NCI-H1417 (cell line): Measurements from ENCODE around the gene ISG20.
"Not testable (repeated sequence)": the region's sequence is repeated elsewhere in the genome, so short reads cannot be mapped to it uniquely, and the experiment has no call there.

Experiments
- DNase-seq, 3 experiments: peaks; one replicate each; lab custom pipeline; 2025; lab: John Stamatoyannopoulos, UW

ISG20 gene

DNA sequence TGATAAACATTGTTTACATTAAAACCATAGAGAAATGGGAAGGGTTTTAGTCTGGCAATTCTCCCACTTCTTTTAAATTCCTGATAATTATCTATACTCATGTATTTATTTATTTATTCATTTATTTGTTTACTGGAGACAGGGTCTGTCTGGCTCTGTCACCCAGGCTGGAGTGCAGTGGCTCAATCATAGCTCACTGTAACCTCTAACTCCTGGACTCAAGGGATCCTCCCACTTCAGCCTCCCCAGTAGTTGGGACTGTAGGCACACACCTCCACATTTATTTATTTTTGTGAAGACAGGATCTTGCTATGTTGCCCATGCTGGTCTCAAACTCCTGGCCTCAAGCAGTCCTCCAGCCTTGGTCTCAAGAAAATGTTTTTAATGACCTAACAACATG is 20.1 kb upstream of the ISG20 start:
- DNase-seq, result no peak

DNA sequence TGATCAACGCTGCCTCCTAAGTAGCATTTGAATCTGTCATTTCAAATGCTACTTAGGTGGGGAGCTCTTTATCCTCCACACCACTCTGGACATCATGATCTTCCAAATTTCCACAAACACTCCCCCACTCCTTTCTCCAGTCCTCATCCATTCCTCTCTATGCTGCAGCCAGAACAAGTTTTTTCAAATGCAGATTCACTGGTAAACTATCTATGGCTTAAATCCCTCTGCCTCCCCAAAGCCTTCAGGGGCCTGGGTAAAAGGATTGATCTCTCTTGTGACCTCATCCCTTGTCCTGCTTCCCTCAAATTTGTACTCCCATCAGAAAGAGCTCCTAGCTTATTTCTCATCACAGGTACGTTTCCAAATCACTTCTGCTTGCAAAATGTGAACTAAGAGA is 19.0 kb upstream of the ISG20 start:
- DNase-seq, result no peak

DNA sequence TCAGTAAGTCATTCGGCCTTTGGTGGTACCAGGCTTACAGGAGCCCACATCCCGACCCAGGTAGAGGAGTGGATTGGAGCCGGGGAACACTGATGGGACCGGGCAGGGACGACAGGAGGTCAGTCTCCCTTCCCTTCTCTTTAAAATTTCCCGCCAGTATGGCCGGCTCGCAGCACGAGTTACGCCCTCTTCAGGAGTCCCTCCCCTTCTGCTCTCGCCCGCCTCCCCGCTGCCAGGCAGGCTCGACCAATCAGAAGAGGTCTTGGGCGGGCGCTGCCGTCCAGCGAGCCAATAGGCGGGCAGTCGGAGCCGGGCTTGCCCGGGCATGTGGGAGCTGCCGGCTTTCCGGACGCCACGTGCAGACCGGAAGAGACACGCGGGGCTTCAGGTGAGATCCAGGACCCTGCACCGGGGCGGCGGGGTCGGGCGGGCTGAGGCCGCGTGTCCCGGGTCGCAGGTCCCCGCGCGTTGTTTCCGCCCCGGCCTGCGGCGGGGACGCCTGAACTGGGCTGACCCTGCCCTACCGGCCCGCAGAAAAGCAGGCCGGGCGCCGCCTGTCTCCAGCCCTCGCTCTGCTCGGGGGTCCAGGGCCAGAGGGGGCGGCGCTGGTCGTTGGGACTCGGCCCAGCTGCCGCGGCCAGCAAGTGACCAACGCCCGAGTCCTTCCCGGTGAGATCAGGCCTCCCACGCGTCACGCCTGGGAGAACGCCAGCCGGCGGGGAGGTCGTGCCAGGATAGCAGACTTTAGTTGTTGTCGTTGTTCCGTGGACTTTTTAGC is 17.6 kb upstream of the ISG20 start, which contains the start of gene AEN:
Gene AEN, plus strand, starts transcription at position 346 of the 778 bp plus-strand sequence. CDS start 4,870 bp downstream, outside the sequence.
- peak; percentile 94 to 98 (median 98) for DNase-seq

DNA sequence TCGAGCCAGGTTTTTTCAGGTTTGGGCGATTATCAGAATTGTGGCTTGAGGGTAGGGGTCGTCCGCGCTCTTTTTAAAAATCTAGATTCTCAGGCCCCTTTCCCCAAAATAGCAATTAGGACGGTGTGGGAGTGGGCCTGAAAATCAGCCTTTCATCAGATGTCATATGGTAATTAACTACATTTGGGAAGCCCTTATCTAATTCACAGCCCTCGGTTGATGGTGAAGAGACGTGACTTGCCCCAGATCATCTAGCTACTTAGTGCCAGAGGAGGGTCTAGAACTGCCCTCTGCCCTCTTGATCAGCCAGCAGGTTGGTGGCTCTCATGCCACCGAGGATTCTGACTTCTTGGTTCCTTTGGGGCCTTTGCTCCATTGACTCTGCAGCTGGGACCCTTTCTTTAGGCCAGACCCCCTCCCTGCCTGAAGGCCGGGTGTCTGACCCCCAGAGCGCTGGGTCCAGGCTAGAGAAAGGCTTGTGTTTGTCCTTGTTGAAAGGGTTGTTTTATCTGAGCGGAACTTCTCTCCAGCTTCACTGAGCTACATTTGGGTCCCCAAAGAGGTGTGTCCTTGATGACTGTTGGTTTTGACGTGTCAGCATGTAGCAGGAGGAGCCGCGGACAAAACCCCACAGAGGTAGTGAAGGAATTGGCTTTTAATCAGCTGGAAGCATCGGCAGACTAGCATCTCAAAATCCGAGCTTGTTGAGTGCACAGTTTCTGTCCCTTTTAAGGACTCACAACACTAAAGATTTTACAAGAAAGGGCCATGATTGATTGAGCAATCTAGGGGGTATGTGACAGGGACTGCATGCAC is 16.8 kb upstream of the ISG20 start:
- DNase-seq, result peak in 1 of 3 experiments; percentile 41

DNA sequence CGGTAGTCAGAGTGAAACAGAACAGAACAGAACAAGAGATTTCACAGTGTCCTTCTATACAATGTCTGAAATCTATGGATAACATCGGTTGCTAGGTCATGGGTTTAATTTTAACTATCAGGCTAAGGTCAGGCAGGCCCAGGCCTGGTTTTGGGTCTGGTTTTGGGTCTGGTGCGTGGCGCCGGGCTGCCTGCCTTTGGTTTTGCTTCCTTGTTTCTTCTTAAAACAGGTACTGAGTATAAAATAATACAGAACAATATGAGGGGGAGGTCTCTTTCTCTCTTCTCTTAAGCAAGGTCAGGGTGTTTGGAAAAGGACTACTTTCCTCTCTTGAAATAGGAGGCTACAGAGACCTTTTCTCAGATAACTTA is 16.2 kb upstream of the ISG20 start:
- no peak for DNase-seq

DNA sequence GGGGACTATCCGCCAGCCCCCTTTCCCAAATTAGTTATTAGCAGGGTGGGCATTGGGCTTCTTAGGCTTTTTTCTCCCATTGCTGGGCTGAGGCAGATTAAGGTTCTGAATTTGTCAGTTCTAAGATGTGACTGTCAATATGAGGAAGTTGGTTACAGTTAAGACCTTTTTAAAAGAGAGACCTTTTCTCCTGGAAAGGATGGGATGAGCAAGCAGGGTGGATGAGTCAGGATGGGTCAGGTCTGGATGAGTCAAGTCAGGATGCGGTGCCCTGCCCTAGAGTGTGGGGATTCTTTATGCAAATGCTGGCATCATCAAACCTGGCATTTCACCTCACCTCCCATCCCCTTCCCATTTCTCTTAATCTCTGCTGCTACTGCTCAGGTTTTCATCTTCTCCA is 15.8 kb upstream of the ISG20 start:
- no peak for DNase-seq

DNA sequence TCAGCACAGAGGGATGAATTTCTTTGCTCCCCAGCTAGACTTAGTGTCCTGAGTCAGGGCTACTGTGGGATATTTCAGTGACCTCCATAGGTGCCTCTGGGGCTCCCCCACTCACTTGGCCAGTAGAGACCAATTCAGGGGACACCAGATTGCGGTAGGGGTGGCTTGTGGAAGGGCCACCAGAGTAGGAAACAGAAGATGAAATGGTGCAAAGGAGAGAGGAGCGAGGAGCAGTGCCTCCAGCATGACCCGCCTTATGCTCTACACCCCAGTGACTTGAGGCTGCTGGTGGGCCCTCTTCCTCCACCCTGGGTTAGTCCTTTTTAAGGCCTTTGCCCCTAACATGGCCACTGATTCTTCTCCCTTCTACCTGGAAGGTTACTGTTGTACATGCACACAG is 15.2 kb upstream of the ISG20 start:
- DNase-seq, result no peak

DNA sequence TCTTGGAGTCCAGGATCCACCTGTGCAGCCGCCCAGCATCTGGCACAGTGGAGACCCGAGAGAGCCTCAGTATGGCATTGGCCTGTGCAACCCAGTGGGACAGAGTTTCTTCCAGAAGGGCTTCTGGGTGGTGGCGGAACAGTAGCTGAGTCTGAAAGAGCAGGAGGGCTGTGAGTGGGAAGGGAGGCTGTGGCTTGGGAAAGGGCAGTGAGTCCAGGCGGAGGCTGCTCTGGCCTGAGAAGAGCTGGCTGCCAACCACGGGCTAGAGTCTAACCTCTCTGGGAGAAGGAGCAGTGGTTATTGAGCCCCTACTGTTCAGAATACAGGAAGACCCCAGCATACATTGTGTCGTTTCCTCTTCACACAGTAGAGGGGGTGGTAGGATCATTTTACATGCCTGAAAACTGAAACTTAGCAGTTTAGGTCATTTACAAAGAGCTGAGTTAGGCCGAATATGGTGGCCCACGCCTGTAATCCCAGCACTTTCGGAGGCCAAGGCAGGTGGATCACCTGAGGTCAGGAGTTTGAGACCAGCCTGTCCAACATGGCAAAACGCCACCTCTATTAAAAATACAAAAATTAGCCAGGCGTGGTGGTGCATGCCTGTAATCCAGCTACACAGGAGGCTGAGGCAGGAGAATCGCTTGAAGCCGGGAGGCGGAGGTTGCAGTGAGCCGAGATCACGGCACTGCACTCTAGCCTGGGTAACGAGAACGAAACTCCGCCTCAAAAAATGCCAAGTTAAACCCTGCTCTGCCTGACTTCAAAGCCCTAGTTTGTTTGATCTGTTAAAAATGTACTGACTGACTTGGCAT is 14.5 kb upstream of the ISG20 start:
- no peak for DNase-seq

DNA sequence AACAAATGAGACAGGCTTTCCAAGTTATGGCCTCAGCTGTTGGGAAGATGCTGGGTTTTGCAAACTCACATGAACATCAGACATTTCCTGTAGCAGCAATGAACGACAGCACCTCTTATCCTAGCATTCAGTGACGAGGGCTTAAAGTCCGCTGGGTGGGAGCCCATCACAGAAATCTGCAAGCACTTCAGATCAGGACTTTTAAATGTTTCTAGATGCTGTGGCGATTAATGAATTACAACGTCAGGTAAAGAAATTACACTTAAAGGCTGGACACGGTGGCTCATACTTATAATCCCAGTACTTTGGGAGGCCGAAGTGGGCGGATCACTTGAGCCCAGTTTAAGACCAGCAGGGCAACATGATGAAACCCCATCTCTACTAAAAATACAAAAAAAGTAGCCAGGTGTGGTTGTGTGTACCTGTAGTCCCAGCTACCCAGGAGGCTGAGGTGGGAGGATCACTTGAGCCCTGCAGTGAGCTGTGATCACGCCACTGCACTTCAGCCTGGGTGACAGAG is 13.8 kb upstream of the ISG20 start:
- DNase-seq, result no peak

DNA sequence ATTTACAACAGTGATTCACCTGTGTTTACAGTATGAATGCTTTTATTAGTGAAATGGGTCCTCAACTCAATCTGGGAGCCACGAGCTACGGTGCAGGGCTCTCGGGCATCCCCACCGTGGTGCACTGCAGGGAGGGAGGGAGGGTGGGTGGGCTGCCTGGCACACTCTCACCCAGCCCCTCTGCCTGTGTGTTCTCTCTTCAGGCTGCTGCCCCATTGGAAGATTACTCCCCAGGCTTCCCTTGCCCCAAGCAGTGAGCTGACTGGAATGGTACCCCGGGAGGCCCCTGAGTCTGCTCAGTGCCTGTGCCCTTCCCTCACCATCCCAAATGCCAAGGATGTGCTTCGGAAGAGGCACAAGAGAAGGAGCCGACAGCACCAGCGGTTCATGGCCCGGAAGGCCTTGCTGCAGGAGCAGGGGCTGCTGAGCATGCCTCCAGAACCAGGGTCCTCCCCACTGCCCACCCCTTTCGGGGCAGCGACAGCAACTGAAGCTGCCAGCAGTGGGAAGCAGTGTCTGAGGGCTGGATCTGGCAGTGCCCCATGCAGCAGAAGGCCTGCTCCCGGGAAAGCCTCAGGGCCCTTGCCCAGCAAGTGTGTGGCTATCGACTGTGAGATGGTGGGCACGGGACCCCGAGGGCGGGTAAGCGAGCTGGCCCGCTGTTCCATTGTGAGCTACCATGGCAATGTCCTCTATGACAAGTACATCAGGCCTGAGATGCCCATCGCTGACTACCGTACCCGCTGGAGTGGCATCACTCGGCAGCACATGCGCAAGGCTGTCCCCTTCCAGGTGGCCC is 12.7 kb upstream of the ISG20 start:
- DNase-seq, result no peak

DNA sequence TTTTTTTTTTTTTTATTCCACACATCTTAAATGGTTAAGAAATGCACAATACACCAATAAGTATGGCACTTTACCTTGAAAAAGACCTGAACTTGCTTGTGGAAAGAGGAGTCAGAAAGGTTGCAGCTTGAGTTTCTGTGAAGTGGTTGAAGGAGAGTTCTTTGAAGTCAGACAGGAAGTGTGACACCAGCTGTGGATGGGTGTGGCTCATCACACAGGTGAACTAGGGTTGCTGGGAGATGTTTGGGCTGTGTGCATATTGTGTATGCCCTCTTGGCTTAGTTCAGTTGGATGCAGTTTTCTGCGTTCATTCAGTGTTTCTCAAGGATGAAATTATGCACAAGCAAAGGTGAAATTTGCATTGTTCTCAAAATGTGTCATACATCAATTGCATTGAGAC is 11.4 kb upstream of the ISG20 start:
- DNase-seq, result no peak

DNA sequence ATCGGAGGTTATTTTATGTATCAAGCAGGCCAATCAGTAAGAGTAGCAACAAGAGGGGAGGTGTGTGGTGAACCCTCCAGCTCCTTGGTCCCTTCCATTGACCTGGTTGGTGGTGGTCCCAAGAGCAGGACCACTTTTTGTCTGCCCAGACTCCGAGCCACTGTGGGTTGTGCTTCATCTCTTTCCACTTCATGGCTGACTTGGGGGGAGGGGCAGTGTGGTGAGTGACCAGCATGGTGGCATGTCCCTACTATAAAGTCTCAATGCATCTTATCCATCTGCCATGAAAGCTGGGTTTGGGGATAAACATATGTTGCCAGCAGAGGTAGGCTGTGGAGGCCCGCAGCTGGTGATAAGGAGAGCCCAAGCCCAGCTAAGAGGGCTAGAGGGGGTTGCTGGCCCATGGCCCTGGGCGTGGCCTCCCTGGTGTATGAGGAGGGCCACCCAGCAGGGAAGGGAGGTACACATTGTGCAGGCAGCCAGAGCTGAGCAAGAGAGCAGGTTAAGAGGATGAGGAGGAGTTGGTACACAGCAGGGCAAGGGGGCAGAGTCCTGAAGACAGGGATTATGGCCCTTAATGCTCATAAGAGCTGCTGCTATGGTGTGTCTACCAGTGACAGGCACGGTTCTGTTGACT is 10.7 kb upstream of the ISG20 start:
- DNase-seq, result no peak

DNA sequence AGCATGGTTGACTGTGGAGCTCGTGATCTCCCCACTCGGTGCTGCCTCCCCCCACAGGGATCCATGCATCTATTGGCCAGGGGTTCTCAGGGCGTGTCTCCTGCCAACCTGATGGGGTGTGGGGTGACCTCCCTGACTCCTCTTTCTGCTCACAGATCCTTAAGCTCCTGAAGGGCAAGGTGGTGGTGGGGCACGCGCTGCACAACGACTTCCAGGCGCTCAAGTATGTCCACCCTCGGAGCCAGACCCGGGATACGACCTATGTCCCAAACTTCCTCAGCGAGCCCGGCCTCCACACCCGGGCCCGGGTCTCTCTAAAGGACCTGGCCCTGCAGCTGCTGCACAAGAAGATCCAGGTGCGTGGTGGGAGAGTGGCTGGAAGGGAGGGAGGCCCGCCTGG is 9.7 kb upstream of the ISG20 start:
- DNase-seq, result no peak

DNA sequence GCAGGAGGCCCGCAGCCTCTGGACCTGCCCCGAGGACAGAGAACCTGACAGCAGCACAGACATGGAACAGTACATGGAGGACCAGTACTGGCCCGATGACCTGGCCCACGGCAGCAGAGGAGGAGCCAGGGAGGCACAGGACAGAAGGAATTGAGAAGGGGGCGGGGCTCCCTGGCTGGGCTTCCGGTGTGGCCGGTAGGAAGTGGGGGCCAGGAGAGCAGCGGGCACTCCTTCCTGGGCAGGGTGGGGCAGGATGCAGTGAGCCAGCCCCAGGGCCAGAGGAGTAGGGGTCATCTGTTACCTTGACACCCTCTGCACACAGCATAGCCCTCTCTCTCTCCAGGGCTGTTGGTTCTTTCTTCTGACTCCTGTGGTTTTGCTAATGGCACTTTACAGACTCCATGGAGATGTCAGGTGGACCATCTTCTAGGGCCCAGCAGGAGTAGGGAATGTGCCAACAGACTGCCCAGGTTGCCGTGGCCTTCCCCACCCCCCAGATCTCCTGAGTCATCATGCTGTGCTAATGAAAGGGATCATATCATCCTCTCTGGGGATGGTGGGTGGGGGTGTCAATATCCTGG is 8.6 kb upstream of the ISG20 start:
- peak in 2 of 3 experiments; percentile 66 to 86 for DNase-seq

DNA sequence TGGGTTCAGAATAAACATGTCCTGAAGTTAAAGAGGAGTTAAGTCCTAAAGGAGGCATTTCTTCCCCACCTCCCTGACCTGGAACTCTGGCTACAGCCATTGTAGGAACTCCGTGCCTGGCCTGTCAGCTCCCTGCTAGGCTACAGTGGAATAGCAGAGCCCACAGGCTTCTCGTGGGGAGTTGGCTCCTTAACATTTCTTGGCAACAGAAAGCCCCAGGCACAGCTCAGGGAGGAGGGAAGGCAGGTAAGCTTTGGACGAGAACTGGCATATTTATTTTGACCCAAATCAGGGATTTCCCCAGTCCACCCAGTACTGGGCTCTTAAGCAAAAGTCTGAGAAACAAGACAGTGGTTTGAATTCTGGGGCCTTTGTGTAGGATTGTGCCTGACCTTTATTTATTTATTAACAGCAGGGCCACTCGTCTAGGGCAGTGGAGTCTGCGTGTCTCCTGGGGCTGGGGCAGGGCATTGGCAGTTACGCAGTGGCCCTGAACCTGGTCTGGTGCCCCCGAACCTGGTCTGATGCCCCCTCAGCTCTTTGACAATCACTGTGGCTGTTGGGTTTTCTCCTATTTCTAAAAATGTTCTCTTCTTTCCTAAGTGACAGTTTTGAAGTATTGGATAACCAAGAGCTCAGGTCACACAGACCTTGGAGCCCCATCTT is 7.9 kb upstream of the ISG20 start:
- DNase-seq, result no peak

DNA sequence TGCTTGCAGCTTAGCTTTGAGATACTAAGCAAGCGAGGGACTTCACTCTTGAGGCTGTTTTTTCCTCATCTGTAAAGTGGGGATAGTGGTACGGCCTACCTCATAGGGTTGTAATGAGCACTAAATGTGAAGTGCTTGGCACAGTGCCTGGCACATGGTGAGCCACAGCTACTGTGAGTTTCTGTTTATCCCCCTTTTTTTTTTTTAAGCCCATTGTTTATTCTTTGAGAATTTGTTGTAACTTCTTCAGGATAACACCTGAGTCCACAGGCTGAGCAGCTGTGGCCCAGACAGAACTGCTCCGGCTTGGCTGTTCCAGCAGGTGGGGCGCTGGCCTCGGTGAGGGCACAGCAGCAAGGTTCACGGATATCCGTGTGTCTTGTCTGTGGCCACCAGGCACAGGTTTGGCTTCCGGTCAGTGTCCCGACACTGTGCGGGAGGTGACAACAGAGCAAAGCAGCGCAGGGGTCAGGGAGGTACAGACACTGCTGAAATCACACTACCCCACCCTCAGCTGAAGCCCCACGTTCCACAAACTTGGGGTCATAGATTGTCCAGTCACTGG is 7.3 kb upstream of the ISG20 start:
- DNase-seq, result no peak

DNA sequence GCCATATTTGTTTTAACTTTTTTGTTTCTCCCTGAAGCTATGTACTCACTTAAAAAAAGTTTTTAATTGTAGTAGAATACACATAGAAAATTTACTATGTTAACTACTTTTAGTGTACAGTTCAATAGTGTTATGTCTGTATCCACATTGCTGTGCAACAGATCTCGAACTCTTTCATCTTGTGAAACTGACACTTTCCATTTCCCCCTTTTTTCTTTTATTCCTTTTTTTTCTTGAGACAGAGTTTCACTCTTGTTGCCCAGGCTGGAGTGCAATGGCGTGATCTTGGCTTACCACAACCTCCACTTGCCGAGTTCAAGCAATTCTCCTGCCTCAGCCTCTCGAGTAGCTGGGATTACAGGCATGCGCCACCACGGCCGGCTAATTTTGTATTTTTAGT is 6.0 kb upstream of the ISG20 start:
- not testable (repeated sequence) for DNase-seq

DNA sequence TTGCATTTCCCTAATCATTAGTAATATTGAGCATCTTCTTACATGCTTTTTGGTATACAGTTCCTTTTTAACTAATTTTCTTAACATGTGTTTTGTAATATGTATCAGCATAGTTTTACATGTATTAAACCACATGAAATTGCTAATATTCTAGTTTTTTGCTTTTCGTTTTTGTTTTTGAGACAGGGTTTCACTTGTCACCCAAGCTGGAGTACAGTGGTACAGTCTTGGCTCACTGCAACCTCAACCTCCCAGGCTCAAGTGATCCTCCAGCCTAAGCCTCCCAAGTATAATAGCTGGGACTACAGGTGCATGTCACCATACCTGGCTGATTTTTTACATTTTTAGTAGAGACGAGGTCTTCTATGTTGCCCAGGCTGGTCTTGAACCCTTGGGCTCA is 4.4 kb upstream of the ISG20 start:
- DNase-seq, result no peak

DNA sequence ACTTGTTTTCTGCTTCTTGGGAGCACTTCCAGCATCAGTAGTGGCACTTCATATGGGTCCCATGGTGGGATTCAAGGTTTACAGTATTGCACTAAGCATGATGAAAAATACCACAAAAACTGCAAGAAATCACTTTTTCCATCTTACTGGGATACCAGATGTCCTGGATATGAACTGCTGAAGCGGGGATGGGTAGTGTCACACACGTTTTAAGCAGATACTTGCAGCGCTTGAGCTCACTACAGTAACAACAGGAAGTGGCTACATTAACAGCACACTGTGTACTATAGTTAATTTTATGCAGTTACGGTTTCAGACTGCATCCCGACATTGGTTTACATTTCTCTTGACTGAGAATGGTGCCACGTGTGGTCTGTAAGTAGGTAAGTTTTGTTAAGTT is 3.5 kb upstream of the ISG20 start:
- DNase-seq, result no peak

DNA sequence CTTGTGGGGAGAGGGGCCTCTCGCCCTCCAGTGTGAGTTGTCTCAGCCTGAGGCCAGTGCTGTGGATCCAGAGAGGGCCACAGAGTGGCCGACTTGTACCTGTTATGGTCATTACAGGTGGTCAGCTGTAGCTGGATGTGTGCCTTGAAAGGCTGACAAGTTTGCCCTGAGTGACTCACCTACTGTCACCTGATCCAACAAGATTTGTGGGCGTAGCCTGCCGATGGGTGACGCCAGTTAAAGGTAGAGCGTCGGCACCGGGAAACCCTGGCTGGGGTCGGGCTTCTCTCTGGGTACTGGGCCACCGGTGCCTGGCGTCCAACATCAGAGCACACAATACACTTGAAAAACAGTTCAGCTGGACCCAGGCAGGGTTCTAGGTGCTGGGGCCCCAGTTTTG is 2.8 kb upstream of the ISG20 start:
- no peak for DNase-seq
